WI38 (cell line): Measurements from ENCODE around the gene IRAK1.

Experiments
- H3K4me3 ChIP-seq: 2 replicates; pipeline ENCODE4 v1.5.1; 2011; ENCODE audit warnings: low read depth, mild to moderate bottlenecking, control low read depth, low read length
- CTCF ChIP-seq: IDR thresholded peaks from 2 replicates; pipeline ENCODE4 v1.5.1; 2012; ENCODE audit warnings: low read depth, mild to moderate bottlenecking, control low read depth, low read length

The IRAK1 gene

GRCh38 chrX:153968255-153968654 lies 51.4 kb downstream of the IRAK1 start:
- TF ChIP-seq CTCF = no peak
- H3K4me3 ChIP-seq = peak overlapping the region; percentile 95

- TF ChIP-seq CTCF = no peak
- no peak overlapping the region; the same call in 1 of the 2 replicates for H3K4me3 ChIP-seq
Measured at GRCh38 chrX:153967536-153968224, 52.0 kb downstream of the IRAK1 start.

- no peak overlapping the region for H3K4me3 ChIP-seq
- TF ChIP-seq CTCF = no peak
Measured at GRCh38 chrX:153966841-153967535, 52.7 kb downstream of the IRAK1 start.

GRCh38 chrX:153966283-153966688 lies 53.4 kb downstream of the IRAK1 start:
- no peak for TF ChIP-seq CTCF

GRCh38 chrX:153965406-153965805 lies 54.3 kb downstream of the IRAK1 start:
- TF ChIP-seq CTCF = no peak
- no peak overlapping the region for H3K4me3 ChIP-seq

More at GRCh38 chrX:153966283-153966688, 53.4 kb downstream of the IRAK1 start:
- H3K4me3 ChIP-seq = no peak overlapping the region

- no peak overlapping the region for H3K4me3 ChIP-seq
- no peak for TF ChIP-seq CTCF
Measured at GRCh38 chrX:153964105-153964504, 55.6 kb downstream of the IRAK1 start.

GRCh38 chrX:153963546-153963945 lies 56.2 kb downstream of the IRAK1 start:
- no peak for TF ChIP-seq CTCF
- no peak overlapping the region for H3K4me3 ChIP-seq
